Amniotic stem cell (primary cell): ENCODE results near the gene CARNS1.
"Not testable (repeated sequence)": the region's sequence is repeated elsewhere in the genome, so short reads cannot be mapped to it uniquely, and the experiment has no call there.

Experiments used
- DNase-seq: peaks from one replicate; lab custom pipeline; 2025; lab: John Stamatoyannopoulos, UW

CARNS1 gene

DNA sequence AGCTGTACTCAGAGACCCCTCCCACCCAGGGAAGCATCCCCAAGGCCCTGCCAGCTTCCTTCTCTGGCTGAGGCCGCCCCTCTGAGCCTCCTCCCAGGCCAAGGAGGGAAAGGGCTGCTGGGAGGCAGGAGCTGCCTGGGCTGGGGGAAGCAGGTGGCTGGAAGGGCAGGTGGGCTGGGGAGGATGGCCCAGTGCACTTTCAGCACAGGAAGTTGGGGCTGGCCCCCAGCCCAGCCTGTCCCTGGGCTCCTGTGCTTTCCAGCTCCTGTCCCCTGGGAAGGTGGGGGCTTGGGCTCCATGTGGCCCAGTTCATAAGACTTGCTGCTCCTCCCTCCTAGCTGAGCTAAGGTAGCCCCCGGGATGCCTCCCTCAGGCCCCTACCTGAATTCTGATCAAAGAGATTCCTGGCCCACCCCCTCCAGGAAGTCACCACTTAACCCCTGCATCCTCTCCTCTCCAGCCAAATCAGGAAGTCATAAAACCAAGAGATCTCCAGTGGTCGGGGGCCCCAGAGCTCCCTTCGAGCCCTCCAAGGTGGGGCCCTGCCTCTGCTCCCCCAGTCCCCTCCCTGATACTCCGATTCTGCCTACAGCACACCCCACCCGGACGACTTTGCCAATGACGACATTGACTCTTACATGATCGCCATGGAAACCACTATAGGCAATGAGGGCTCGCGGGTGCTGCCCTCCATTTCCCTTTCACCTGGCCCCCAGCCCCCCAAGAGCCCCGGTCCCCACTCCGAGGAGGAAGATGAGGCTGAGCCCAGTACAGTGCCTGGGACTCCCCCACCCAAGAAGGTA lies 18.7 kb upstream of the CARNS1 start:
- DNase-seq, result no peak

DNA sequence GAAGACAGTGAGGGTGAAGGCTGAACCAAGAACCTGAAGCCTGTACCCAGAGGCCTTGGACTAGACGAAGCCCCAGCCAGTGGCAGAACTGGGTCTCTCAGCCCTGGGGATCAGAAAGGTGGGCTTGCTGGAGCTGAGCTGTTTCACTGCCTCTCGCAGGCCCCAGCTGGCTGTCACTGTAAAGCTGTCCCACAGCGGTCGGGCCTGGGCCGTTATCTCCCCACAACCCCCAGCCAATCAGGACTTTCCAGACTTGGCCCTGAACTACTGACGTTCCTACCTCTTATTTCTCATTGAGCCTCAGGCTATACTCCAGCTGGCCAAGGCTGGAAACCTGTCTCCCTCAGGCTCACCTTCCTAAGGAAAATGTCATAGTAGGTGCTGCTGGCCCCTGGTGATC lies 17.9 kb upstream of the CARNS1 start:
- no peak for DNase-seq

DNA sequence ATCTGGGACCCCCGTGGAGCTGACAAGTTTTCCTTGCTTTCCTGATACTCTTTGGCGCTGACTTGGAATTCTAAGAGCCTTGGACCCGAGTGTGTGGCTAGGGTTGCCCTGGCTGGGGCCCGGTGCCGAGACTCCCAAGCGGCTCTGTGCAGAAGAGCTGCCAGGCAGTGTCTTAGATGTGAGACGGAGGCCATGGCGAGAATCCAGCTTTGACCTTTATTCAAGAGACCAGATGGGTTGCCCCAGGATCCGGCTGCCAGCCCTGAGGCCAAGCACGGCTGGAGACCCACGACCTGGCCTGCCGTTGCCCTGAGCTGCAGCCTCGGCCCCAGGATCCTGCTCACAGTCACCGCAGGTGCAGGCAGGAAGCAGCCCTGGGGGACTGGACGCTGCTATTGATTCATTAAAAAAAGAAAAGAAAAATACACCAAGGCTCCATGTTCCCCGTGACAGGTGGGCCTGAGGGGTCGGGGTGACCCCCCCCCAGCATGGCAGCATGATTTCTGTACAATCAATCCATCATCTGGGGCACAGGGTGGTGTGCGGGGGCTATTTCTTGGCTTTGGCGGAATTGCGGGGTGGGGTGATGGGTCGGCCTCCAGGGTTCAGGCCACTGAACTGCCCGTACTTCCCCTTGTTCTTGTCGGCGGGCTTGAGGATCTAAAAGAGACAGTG lies 17.4 kb upstream of the CARNS1 start:
- DNase-seq, result no peak

DNA sequence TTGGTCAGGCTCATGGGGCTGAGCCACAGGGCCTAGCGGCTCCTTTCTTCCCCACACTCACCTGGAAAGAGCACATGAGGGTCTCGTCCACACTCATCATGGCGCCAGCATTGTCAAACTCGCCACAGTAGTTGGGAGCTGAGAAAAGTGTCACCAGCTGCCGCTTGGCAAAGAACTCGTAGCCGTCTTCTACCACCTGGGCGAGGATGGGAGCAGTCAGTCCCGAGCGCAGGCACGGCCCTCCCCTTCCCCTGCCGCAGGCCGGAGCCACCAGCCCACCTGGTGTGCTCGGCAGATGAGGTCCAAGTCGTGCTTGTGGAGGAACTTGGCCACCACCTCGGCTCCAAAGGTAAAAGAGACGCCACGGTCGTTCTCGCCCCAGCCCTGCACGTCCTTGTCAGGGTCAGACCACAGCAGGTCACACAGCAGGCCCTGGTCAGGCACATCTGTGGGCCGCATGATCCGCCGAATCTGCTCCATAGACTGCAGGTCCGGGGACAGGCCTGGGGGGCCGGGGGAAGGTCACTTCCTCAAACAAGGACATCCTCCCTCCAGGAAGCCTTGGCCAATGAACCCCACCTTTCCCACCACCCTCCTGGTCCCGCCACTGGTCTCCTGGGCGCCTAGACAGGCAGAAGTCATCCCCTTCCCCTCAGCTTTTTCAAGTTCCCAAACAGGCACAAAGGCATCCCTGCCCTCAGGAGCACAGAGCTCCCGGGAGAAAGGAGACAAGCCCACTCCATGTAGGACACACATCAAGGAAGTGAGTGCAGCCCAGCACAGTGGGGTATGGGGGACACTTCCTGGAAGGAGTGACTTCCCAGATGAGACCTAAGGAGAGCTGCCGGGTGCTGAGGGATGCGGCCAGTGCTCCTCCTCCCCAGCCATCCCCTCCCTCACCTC lies 16.6 kb upstream of the CARNS1 start:
- no peak for DNase-seq

GRCh38 chr11:67400251-67400941 lies 15.1 kb upstream of the CARNS1 start:
- no peak for DNase-seq

- no peak for DNase-seq
Observed at GRCh38 chr11:67400942-67401494, 14.5 kb upstream of the CARNS1 start.

DNA sequence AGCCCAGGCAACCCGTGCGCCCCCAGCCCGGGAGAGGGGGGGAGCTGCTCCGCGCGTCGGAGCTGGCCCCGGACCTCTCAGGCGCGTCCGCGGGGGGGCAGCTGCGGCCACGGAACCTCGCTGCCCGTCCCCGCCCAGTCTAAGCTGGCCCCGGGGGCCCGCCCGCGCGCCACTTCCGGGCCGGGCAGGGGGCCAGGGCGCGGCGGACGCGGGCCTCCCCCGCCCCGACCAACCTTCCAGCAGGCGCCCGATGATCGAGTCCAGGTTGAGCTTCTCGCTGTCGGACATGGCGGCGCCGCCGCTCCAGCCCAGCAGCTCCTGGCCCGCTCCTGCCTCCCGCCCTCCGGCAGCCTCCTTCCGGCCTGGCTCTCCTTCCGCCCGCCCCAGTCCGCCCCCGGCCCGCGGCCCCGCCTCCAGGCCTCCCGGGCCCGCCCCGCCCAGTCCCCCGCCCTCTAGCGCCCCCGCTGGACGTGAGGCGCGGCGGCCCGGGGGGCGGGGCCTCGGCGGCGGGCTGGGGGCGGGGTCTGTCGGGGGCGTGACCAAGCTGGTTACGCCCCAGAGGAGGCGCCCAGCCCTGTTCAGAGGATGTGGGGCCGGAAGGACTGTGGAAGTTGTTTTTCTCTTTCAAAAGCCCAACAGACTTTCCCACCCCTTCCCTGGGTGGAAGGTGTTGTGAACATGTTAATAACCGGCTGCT lies 13.8 kb upstream of the CARNS1 start, which contains the start of gene PPP1CA:
Gene PPP1CA, minus strand, starts transcription at position 364 of the 697 bp plus-strand sequence. Its CDS starts 76 bp downstream, at position 288.
- peak; percentile 77 for DNase-seq

- not testable (repeated sequence) for DNase-seq
Observed at GRCh38 chr11:67402192-67402839, 13.2 kb upstream of the CARNS1 start.

- not testable (repeated sequence) for DNase-seq
Observed at GRCh38 chr11:67403085-67403484, 12.4 kb upstream of the CARNS1 start.

DNA sequence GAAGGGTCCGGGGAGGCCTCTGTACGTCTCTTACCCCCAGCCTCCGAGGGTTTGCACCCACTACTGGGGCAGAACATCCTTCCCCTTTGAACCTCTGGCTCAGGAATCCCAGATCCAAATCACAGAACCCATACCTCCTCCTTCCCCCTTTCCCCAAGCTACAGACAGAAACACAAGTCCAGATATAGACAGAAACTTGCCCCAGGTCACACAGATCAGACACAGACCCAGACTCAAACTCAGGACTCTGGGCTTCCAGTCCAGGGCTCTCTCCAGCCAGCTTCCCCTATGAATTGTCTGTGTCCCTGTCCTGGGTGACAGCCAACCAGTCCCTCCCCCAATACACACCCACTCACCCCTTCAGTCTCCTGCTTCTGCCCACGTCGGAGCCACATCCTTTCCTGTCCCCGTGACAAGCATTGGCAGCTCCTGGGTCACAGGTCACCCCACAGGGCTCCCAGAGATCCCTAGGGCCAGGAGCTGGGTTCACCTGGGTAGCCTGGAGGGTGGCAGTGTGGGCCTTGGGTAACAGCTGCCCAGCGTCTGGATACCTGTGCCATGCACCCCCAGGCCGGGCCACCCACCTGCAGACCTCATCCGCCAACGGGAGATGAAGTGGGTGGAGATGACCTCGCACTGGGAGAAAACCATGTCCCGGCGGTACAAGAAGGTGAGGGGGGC lies 10.8 kb upstream of the CARNS1 start:
- DNase-seq, result no peak

GRCh38 chr11:67405196-67405567 lies 10.3 kb upstream of the CARNS1 start:
- DNase-seq, result no peak

DNA sequence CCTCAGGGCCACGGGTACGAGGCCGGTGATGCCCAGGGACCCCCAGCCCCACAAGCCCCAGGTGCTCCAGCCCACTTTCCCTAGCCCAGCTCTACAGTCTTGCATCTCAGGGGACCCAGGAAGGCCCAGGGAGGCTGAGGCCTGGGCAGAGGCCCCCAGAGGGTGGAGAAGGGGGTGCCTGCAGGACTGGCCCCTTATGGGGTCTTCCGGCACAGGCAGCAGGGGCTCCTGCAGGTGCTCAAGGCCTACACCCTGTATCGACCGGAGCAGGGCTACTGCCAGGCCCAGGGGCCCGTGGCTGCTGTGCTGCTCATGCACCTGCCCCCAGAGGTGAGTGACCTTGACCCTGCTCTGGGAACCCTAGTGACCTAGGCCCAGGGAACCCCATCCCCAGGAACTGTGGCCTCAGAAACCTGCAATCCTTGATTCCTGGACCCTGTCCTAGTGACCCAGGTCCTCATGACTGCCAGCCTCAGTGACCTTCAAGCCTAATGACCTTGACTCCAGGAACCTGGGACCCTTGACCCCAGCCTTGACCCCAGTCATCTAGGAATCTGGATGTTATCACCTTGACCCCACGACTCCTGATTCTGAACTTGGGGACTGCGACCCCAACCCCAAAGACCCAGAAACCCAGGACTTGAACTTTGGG lies 9.7 kb upstream of the CARNS1 start:
- DNase-seq, result no peak

DNA sequence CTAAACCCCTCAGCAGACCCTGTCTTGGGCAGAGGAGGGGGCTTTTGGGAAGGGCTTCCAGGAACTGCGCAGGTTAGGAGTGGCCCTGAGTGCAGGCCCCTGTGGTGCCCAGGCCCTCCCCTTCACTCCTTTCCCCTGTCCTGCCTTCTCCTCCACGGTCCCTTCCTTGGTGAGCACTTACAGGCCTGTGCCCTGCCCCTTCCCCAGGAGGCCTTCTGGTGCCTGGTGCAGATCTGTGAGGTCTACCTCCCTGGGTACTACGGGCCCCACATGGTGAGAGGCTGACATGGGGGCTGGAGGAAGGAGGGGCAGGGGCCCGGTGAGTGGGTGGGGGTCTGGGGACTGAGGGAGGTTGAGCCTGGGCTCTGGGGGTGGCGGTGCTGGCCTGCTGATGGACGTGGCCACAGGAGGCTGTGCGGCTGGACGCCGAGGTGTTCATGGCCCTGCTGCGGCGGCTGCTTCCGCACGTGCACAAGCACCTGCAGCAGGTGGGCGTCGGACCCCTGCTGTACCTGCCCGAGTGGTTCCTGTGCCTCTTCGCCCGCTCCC lies 9.0 kb upstream of the CARNS1 start:
- DNase-seq, result no peak

DNA sequence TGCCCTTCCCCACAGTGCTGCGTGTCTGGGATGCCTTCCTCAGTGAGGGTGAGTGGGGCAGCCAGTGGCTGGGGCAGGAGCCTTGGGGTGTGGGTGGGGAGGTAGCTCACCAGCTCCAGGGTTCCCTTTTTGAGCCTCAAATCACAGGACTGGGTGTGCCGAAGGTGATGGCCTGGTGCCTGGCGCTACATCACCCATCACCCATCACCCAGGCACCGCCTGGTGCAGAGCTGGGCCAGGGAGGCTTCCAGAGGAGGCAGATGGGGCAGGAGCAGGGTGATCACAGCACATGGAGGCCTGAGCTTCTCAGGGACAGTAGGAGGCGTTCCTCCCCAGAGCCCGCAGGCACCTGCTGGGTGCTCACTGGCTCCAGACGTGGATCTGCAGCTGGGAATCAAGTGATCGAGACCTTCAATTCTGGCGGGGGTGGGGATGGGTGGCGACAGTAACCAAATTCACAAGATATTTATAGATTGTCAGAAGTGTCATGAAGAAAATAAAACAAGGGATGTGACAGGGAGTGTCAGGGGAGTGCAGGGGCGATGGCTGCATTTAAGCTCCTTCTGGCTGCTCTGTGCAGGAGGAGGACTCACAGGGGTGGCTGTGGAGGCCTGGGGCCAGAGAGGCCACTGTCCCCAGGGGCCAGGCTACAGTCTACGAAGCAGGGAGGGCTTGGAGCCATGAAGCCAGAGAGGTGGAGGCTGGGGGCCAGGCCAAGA lies 8.3 kb upstream of the CARNS1 start:
- no peak for DNase-seq

GRCh38 chr11:67407688-67408163 lies 7.8 kb upstream of the CARNS1 start:
- DNase-seq, result no peak

GRCh38 chr11:67408437-67409200 lies 6.9 kb upstream of the CARNS1 start:
- DNase-seq, result no peak

DNA sequence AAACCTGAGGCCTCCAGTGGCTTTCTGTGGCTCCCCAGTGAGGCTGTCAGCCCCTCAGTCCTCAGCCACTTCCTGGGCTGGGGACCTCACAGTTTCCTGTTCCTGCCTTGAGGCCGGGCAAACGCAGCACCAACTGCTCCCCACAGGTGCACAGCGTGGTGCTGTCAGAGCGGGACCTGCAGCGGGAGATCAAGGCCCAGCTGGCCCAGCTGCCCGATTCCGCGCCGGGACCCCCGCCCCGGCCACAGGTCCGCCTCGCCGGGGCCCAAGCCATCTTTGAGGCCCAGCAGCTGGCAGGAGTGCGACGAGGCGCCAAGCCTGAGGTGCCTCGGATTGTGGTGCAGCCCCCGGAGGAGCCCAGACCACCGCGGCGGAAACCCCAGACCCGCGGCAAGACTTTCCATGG lies 6.2 kb upstream of the CARNS1 start:
- DNase-seq, result no peak
